Measurements from ENCODE around the gene MTG2. TPM values are rescaled to one million over a fixed set of nuclear protein-coding genes. Genes with fewer than 3 reads are reported as not detected.

The MTG2 gene
- total RNA-seq, 1 experiment from 2014 or later: 56.8 TPM

- no peaks in the 10 kb centered on the region for H3K27me3 ChIP-seq (ENCODE audit: control insufficient read depth, insufficient read depth, low read length)
- H3K9me3 ChIP-seq (ENCODE audit: control insufficient read depth, insufficient read depth, low read depth, low read length): no peaks in the 10 kb centered on the region
- no peak for ATAC-seq
- H3K36me3 ChIP-seq (ENCODE audit: control insufficient read depth, insufficient read depth, low read length): no peaks in the 10 kb centered on the region; the same call in 1 of the 2 replicates
- CTCF ChIA-PET: interaction anchor here (0.7 kb wide), 1 partner anchor 36 kb away, joined by 5 read pairs; no protein-coding TSS in a partner anchor
- TF ChIP-seq POLR2AphosphoS5 (IDR thresholded peaks at IDR 0.05; ENCODE audit: low read depth, low read length): no peak
- TF ChIP-seq SIN3A (IDR thresholded peaks at IDR 0.05; ENCODE audit: borderline replicate concordance, insufficient read depth, low read depth, low read length): no peak
- TF ChIP-seq CTCF (IDR thresholded peaks at IDR 0.05): no peak
- BruUV-seq (replicated peaks): TSS peak; percentile 70
- no peak overlapping the region for H3K27ac ChIP-seq (ENCODE audit: low read length)
- no peak overlapping the region for H3K4me3 ChIP-seq (ENCODE audit: low read depth in 2 of 2, low read length in 2 of 2)
- DNase-seq (ENCODE audit: low read depth, low spot score): no peak
- POLR2A ChIA-PET: no interaction called here
- intact Hi-C loops (cut with micrococcal nuclease; ENCODE audit: unreplicated experiment): no loop called here
- H3K4me1 ChIP-seq (ENCODE audit: control insufficient read depth, insufficient read depth, low read length): no peaks in the 10 kb centered on the region
- in situ Hi-C loops (cut with HindIII; ENCODE audit: low pct_unique_long_range_greater_than_20kb, low sequenced_read_pairs): no loop called here
These were observed 14.8 kb upstream of the MTG2 start for GRCh38 chr20:62168061-62168460.

- intact Hi-C loops (cut with micrococcal nuclease; ENCODE audit: unreplicated experiment): no loop called here
- H3K36me3 ChIP-seq (ENCODE audit: control insufficient read depth, insufficient read depth, low read length): no peaks in the 10 kb centered on the region
- H3K27ac ChIP-seq (ENCODE audit: low read length): no peak overlapping the region
These were observed 13.9 kb upstream of the MTG2 start for GRCh38 chr20:62168890-62169435.

More at GRCh38 chr20:62168890-62169435, 13.9 kb upstream of the MTG2 start:
- ChIA-PET POLR2A (no interaction called here), CTCF (no interaction called here)
- DNase-seq (ENCODE audit: low read depth, low spot score): no peak
- in situ Hi-C loops (cut with HindIII; ENCODE audit: low pct_unique_long_range_greater_than_20kb, low sequenced_read_pairs): no loop called here
- H3K4me1 ChIP-seq (ENCODE audit: control insufficient read depth, insufficient read depth, low read length): no peaks in the 10 kb centered on the region
- no peak overlapping the region for H3K4me3 ChIP-seq (ENCODE audit: low read depth in 2 of 2, low read length in 2 of 2)
- no peak for ATAC-seq
- no peaks in the 10 kb centered on the region for H3K27me3 ChIP-seq (ENCODE audit: control insufficient read depth, insufficient read depth, low read length)
- BruUV-seq (replicated peaks): no TSS peak
- no peaks in the 10 kb centered on the region for H3K9me3 ChIP-seq (ENCODE audit: control insufficient read depth, insufficient read depth, low read depth, low read length)
- TF ChIP-seq REST (IDR thresholded peaks at IDR 0.05; ENCODE audit: insufficient read depth in 1 of 2, low read depth in 2 of 2, low read length in 1 of 2) (no peak), POLR2AphosphoS5 (IDR thresholded peaks at IDR 0.05; ENCODE audit: low read depth, low read length) (no peak), TCF7L2 (IDR thresholded peaks at IDR 0.05; ENCODE audit: low read depth, low read length) (no peak), SIN3A (IDR thresholded peaks at IDR 0.05; ENCODE audit: borderline replicate concordance, insufficient read depth, low read depth, low read length) (no peak), CTCF (IDR thresholded peaks at IDR 0.05) (no peak)
